Caco-2 (cell line): Measurements from ENCODE around the gene CTCFL. TPM values are rescaled to one million over a fixed set of nuclear protein-coding genes. Genes with fewer than 3 reads are reported as not detected.

Source experiments
- BruUV-seq: library from RNA; stranded (reverse); fragments of 400-500 nt; replicated peaks from 2 replicates; lab custom pipeline; 2021; lab: Mats Ljungman, UMichigan
- CTCF ChIA-PET: fragments of 300-600 bp; sonication (Branson Sonifier 250); formaldehyde crosslinking; loops from one replicate; lab custom pipeline; 2022; ENCODE audit warnings: antibody characterized with exemption; lab: Charles Lee
- POLR2A ChIA-PET: fragments of 300-600 bp; sonication (Branson Sonifier 250); formaldehyde crosslinking; loops from one replicate; lab custom pipeline; 2022; ENCODE audit warnings: antibody characterized with exemption; lab: Charles Lee
- DNase-seq, 2 experiments: peaks; one replicate each; pipeline versions ENCODE4 v3.0.0 to v3.0.0-alpha.2; 2020 to 2022
- H3K27me3 ChIP-seq: replicated peaks from 2 replicates; pipeline ENCODE4 v1.6.0; 2011; ENCODE audit warnings: low read length; ENCODE audit not compliant: control insufficient read depth, insufficient read depth
- H3K36me3 ChIP-seq: 2 replicates; pipeline ENCODE4 v1.5.1; 2011; ENCODE audit warnings: low read length; ENCODE audit not compliant: control insufficient read depth, insufficient read depth
- H3K4me1 ChIP-seq: fragments of 250-450 bp; sonication (Bioruptor Pico); 2 replicates; pipeline ENCODE4 v1.5.1; 2020; ENCODE audit warnings: mild to moderate bottlenecking
- H3K4me3 ChIP-seq: 2 replicates; pipeline ENCODE4 v1.5.1; 2011; ENCODE audit warnings: low read depth, mild to moderate bottlenecking, control low read depth, low read length
- H3K9me3 ChIP-seq: fragments of 250-450 bp; sonication (Bioruptor Pico); 2 replicates; pipeline ENCODE4 v1.5.1; 2020; ENCODE audit warnings: mild to moderate bottlenecking, moderate library complexity
- H3K27ac Mint-ChIP-seq: one replicate; pipeline ENCODE4 v1.8.0; 2022; ENCODE audit warnings: mixed read lengths; ENCODE audit not compliant: unreplicated experiment
- H3K27me3 Mint-ChIP-seq: one replicate; pipeline ENCODE4 v1.8.0; 2022; ENCODE audit warnings: mixed read lengths; ENCODE audit not compliant: insufficient read depth, unreplicated experiment
- H3K36me3 Mint-ChIP-seq: one replicate; pipeline ENCODE4 v1.8.0; 2022; ENCODE audit warnings: mild to moderate bottlenecking, mixed read lengths; ENCODE audit not compliant: insufficient read depth, unreplicated experiment
- H3K4me1 Mint-ChIP-seq: one replicate; pipeline ENCODE4 v1.8.0; 2022; ENCODE audit warnings: low read depth, mixed read lengths; ENCODE audit not compliant: unreplicated experiment
- H3K4me3 Mint-ChIP-seq: one replicate; pipeline ENCODE4 v1.8.0; 2022; ENCODE audit warnings: mild to moderate bottlenecking, moderate library complexity, mixed read lengths; ENCODE audit not compliant: unreplicated experiment
- H3K9me3 Mint-ChIP-seq: one replicate; pipeline ENCODE4 v1.8.0; 2022; ENCODE audit warnings: mixed read lengths; ENCODE audit not compliant: unreplicated experiment
- intact Hi-C: fragments of 100-400 bp; cut with micrococcal nuclease; formaldehyde crosslinking; loops from one replicate; pipeline ENCODE4 v1.10.0; 2022; ENCODE audit not compliant: unreplicated experiment
- total RNA-seq: library from RNA; stranded (reverse); gene quantifications from 2 replicates; pipeline ENCODE4 v1.2.3, GENCODE V29; 2022
- TF ChIP-seq, protein P1 (sequence below), 2 experiments: fragments of 200-600 bp in 1 of 2; IDR thresholded peaks; 1 replicate in 1 of 2; 2 replicates in 1 of 2; pipeline versions ENCODE4 v1.5.1 to v1.8.0; 2011 to 2022; ENCODE audit warnings: antibody characterized with exemption in 1 of 2, control low read depth in 1 of 2, inconsistent platforms in 1 of 2, low read depth in 1 of 2, low read length in 1 of 2, mild to moderate bottlenecking in 1 of 2, moderate library complexity in 1 of 2; ENCODE audit not compliant: insufficient read depth in 1 of 2, severe bottlenecking in 1 of 2, unreplicated experiment in 1 of 2

The CTCFL gene
- total RNA-seq, 1 experiment from 2014 or later = not detected

DNA sequence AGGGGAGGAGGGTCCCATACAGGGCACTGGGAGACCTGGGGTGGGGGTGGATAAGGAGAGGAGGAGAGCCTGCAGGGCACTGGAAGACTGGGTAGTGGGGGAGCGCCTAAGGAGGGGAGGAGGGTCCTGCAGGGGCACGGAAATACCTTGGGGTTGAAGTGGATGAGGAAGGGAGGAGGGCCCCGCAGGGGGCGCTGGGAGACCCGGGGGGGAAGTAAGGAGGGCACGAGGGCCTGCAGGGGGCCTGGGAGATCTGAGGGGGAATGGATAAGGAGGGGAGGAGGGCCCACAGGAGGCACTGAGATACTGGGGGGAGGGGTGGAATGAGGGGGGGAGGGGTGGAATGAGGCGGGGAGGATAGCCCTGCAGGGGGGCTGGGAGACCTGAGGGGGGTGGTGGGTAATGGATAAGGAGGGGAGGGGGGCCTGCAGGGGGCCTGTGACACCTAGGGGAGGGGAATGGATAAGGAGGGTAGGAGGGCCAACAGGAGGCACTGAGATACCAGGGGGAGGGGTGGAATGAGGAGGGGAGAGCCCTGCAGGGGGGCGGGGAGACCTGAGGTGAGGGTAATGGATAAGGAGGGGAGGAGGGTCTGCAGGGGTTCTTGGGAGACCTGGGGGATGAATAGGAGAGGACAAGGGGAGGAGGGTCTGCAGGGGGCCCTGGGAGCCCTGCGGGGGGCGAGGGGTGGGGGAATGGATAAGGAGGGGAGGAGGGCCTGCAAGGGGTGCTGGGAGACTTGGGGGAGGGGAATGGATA, 567 bp upstream of the CTCFL start:
- BruUV-seq = no TSS peak
- Histone ChIP-seq H3K4me3 (no peak overlapping the region), H3K4me1 (no peaks in the 10 kb centered on the region), H3K27me3 (no peaks in the 10 kb centered on the region), H3K9me3 (no peaks in the 10 kb centered on the region), H3K36me3 (no peaks in the 10 kb centered on the region)
- Mint-ChIP-seq H3K4me1 (peaks cover 7% of the 10 kb centered on the region), H3K27ac (no peak overlapping the region), H3K36me3 (no peaks in the 10 kb centered on the region), H3K9me3 (no peaks in the 10 kb centered on the region), H3K27me3 (peaks cover 6% of the 10 kb centered on the region), H3K4me3 (no peak overlapping the region)
- intact Hi-C loops = no loop called here
- CTCF ChIA-PET = no interaction called here
- POLR2A ChIA-PET = no interaction called here
- TF ChIP-seq, protein P1, sequence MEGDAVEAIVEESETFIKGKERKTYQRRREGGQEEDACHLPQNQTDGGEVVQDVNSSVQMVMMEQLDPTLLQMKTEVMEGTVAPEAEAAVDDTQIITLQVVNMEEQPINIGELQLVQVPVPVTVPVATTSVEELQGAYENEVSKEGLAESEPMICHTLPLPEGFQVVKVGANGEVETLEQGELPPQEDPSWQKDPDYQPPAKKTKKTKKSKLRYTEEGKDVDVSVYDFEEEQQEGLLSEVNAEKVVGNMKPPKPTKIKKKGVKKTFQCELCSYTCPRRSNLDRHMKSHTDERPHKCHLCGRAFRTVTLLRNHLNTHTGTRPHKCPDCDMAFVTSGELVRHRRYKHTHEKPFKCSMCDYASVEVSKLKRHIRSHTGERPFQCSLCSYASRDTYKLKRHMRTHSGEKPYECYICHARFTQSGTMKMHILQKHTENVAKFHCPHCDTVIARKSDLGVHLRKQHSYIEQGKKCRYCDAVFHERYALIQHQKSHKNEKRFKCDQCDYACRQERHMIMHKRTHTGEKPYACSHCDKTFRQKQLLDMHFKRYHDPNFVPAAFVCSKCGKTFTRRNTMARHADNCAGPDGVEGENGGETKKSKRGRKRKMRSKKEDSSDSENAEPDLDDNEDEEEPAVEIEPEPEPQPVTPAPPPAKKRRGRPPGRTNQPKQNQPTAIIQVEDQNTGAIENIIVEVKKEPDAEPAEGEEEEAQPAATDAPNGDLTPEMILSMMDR (IDR thresholded peaks at IDR 0.05; ENCODE audit: insufficient read depth in 1 of 2, low read depth in 1 of 2, low read length in 1 of 2, severe bottlenecking in 1 of 2, unreplicated experiment in 1 of 2) = no peak
- DNase-seq = no peak

DNA sequence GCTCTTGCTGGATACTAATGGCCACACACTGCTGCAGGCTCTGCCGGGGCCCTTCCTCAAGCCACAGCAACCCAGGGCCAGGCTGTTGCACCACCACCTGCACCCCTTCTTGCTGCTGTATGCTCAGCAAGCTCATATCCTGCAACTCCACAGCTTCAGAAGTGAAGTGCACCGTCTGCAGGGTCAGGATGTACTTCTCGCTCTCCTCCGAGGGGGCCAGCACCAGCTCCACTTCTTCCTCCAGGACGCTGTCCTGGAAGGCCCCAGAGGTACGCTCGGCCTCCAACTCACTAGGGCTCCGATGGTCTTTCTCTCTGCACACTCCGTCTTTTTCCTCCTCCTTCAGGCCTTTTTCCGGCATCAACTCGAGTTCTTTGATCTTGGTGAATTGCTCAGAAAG, 1.2 kb downstream of the CTCFL start:
- DNase-seq = no peak
- ChIA-PET POLR2A (no interaction called here), CTCF (no interaction called here)
- Mint-ChIP-seq H3K36me3 (no peaks in the 10 kb centered on the region), H3K27me3 (peaks cover 8% of the 10 kb centered on the region), H3K4me3 (no peak overlapping the region), H3K27ac (no peak overlapping the region), H3K9me3 (no peaks in the 10 kb centered on the region), H3K4me1 (peaks cover 7% of the 10 kb centered on the region)
- H3K36me3 ChIP-seq = no peaks in the 10 kb centered on the region
- intact Hi-C loops = no loop called here
- H3K4me3 ChIP-seq = no peak overlapping the region
- BruUV-seq = no TSS peak
- H3K27me3 ChIP-seq = no peaks in the 10 kb centered on the region
- TF ChIP-seq, protein P1 (IDR thresholded peaks at IDR 0.05; ENCODE audit: insufficient read depth in 1 of 2, low read depth in 1 of 2, low read length in 1 of 2, severe bottlenecking in 1 of 2, unreplicated experiment in 1 of 2) = no peak
- no peaks in the 10 kb centered on the region for H3K4me1 ChIP-seq
- H3K9me3 ChIP-seq = no peaks in the 10 kb centered on the region

- H3K27ac Mint-ChIP-seq = no peak overlapping the region
- H3K27me3 Mint-ChIP-seq = peaks cover 8% of the 10 kb centered on the region
- POLR2A ChIA-PET = interaction anchor here (0.6 kb wide), 1 partner anchor 316 kb away, joined by 3 read pairs; no protein-coding TSS in a partner anchor
Measured at GRCh38 chr20:57522380-57523140, 2.4 kb downstream of the CTCFL start.

More at GRCh38 chr20:57522380-57523140, 2.4 kb downstream of the CTCFL start:
- no peaks in the 10 kb centered on the region for H3K36me3 Mint-ChIP-seq
- TF ChIP-seq, protein P1 (IDR thresholded peaks at IDR 0.05; ENCODE audit: insufficient read depth in 1 of 2, low read depth in 1 of 2, low read length in 1 of 2, severe bottlenecking in 1 of 2, unreplicated experiment in 1 of 2) = no peak
- BruUV-seq = no TSS peak
- H3K4me3 Mint-ChIP-seq = no peak overlapping the region
- DNase-seq = no peak
- no peaks in the 10 kb centered on the region for H3K36me3 ChIP-seq
- no peaks in the 10 kb centered on the region for H3K9me3 Mint-ChIP-seq
- intact Hi-C loops = no loop called here
- H3K4me1 Mint-ChIP-seq = peaks cover 7% of the 10 kb centered on the region
- no peak overlapping the region for H3K4me3 ChIP-seq
- no peaks in the 10 kb centered on the region for H3K27me3 ChIP-seq
- no peaks in the 10 kb centered on the region for H3K9me3 ChIP-seq
- no peaks in the 10 kb centered on the region for H3K4me1 ChIP-seq
- CTCF ChIA-PET = interaction anchor here (1.2 to 1.3 kb wide), 2 partner anchors 72 to 695 kb away, joined by 3 read pairs; no protein-coding TSS in a partner anchor
